ENCODE results near the gene ADGRL1.
"Not testable (repeated sequence)": the region's sequence is repeated elsewhere in the genome, so short reads cannot be mapped to it uniquely, and the experiment has no call there.

Gene ADGRL1

GRCh38 chr19:14205452-14206287, at the start of gene ADGRL1:
ADGRL1 (minus strand) TSS chr19:14206169; CDS start chr19:14183602, 22,567 bp downstream.
- DNase-seq = peak; percentile 53

- DNase-seq = not testable (repeated sequence)
These were observed 49.3 kb upstream of the ADGRL1 start for GRCh38 chr19:14255316-14255715.

GRCh38 chr19:14253822-14254599, 48.0 kb upstream of the ADGRL1 start:
- not testable (repeated sequence) for DNase-seq

GRCh38 chr19:14252136-14252535, 46.2 kb upstream of the ADGRL1 start:
- not testable (repeated sequence) for DNase-seq

- no peak for DNase-seq
These were observed 44.9 kb upstream of the ADGRL1 start for GRCh38 chr19:14250870-14251269.

GRCh38 chr19:14250315-14250714, 44.3 kb upstream of the ADGRL1 start:
- not testable (repeated sequence) for DNase-seq

- DNase-seq = not testable (repeated sequence)
These were observed 43.9 kb upstream of the ADGRL1 start for GRCh38 chr19:14249891-14250290.

- DNase-seq = peak; percentile 45
These were observed 43.2 kb upstream of the ADGRL1 start for GRCh38 chr19:14249012-14249754.

GRCh38 chr19:14248578-14249011, 42.6 kb upstream of the ADGRL1 start:
- peak; percentile 58 for DNase-seq

- DNase-seq = peak; percentile 5
These were observed 41.8 kb upstream of the ADGRL1 start for GRCh38 chr19:14247548-14248471.

GRCh38 chr19:14247205-14247547, 41.2 kb upstream of the ADGRL1 start:
- not testable (repeated sequence) for DNase-seq

- DNase-seq = not testable (repeated sequence)
These were observed 38.4 kb upstream of the ADGRL1 start for GRCh38 chr19:14244393-14244792.

- DNase-seq = not testable (repeated sequence)
These were observed 37.7 kb upstream of the ADGRL1 start for GRCh38 chr19:14243718-14244117.

GRCh38 chr19:14237014-14237941, 31.3 kb upstream of the ADGRL1 start:
- DNase-seq = no peak

GRCh38 chr19:14232945-14233344, 27.0 kb upstream of the ADGRL1 start:
- DNase-seq = not testable (repeated sequence)

- peak; percentile 25 for DNase-seq
These were observed 22.6 kb upstream of the ADGRL1 start for GRCh38 chr19:14228446-14229071.

GRCh38 chr19:14226498-14226897, 20.5 kb upstream of the ADGRL1 start:
- not testable (repeated sequence) for DNase-seq

- no peak for DNase-seq
These were observed 16.9 kb upstream of the ADGRL1 start for GRCh38 chr19:14222886-14223285.

- DNase-seq = peak; percentile 83
These were observed 15.4 kb upstream of the ADGRL1 start for GRCh38 chr19:14221345-14221744.
